OCI-LY7 (cell line): ENCODE measurements around the gene VMAC. TPM values are rescaled to one million over a fixed set of nuclear protein-coding genes. Genes with fewer than 3 reads are reported as not detected.

Source experiments
- BruUV-seq: library from RNA; stranded (reverse); fragments of 400-500 nt; replicated peaks from 2 replicates; lab custom pipeline; 2021; lab: Mats Ljungman, UMichigan
- CTCF ChIA-PET: fragments of 300-600 bp; sonication (Branson Sonifier 250); formaldehyde crosslinking; loops from one replicate; lab custom pipeline; 2022; ENCODE audit warnings: antibody characterized with exemption; ENCODE audit not compliant: unreplicated experiment; lab: Charles Lee
- POLR2A ChIA-PET: fragments of 300-600 bp; sonication (Branson Sonifier 250); formaldehyde crosslinking; loops from one replicate; lab custom pipeline; 2022; ENCODE audit warnings: antibody characterized with exemption; lab: Charles Lee
- DNase-seq: peaks from one replicate; pipeline ENCODE4 v3.0.0-alpha.2; 2015; ENCODE audit warnings: low spot score
- H2AFZ ChIP-seq: fragments of 200-600 bp; sonication (generic), shearing (Covaris generic); 2 replicates; pipeline ENCODE4 v1.6.1; 2014; ENCODE audit warnings: mild to moderate bottlenecking, antibody characterized with exemption, low read length, moderate library complexity
- H3K27ac ChIP-seq: fragments of 200-600 bp; sonication (generic); 2 replicates; pipeline ENCODE4 v1.5.1; 2014; ENCODE audit warnings: mixed run types, low read depth, mild to moderate bottlenecking, moderate library complexity, low read length, inconsistent platforms; ENCODE audit not compliant: poor library complexity, severe bottlenecking
- H3K36me3 ChIP-seq: fragments of 200-600 bp; sonication (generic); 2 replicates; pipeline ENCODE4 v1.6.1; 2014; ENCODE audit warnings: mild to moderate bottlenecking, antibody characterized with exemption, low read length, moderate library complexity, mixed read lengths; ENCODE audit not compliant: insufficient read depth
- H3K4me1 ChIP-seq: fragments of 200-600 bp; sonication (generic); 2 replicates; pipeline ENCODE4 v1.5.1; 2014; ENCODE audit warnings: mild to moderate bottlenecking, low read length; ENCODE audit not compliant: insufficient read depth, poor library complexity, severe bottlenecking
- H3K4me2 ChIP-seq: fragments of 200-600 bp; sonication (generic); 2 replicates; pipeline ENCODE4 v1.6.1; 2014; ENCODE audit warnings: mild to moderate bottlenecking, low read length
- H3K4me3 ChIP-seq: fragments of 200-600 bp; sonication (generic); 2 replicates; pipeline ENCODE4 v1.5.1; 2014; ENCODE audit warnings: mild to moderate bottlenecking, low read depth, low read length; ENCODE audit not compliant: poor library complexity, severe bottlenecking
- H3K79me2 ChIP-seq: fragments of 200-600 bp; sonication (generic); 2 replicates; pipeline ENCODE4 v1.6.1; 2016; ENCODE audit warnings: low read depth, mild to moderate bottlenecking, low read length, moderate library complexity, mixed read lengths; ENCODE audit not compliant: insufficient read depth
- H3K9me2 ChIP-seq: fragments of 200-600 bp; sonication (generic); 2 replicates; pipeline ENCODE4 v1.6.1; 2016; ENCODE audit warnings: mild to moderate bottlenecking, low read length, mixed read lengths; ENCODE audit not compliant: insufficient read depth
- H3K9me3 ChIP-seq: fragments of 200-600 bp; sonication (generic); 2 replicates; pipeline ENCODE4 v1.6.1; 2014; ENCODE audit warnings: mild to moderate bottlenecking, mixed run types, low read length, mixed read lengths
- H4K20me1 ChIP-seq: fragments of 200-600 bp; sonication (generic); 2 replicates; pipeline ENCODE4 v1.6.1; 2014; ENCODE audit warnings: mild to moderate bottlenecking, antibody characterized with exemption, low read length, moderate library complexity, mixed read lengths; ENCODE audit not compliant: insufficient read depth
- EZH2phosphoT487 ChIP-seq: fragments of 200-600 bp; sonication (generic); IDR thresholded peaks from 2 replicates; pipeline ENCODE4 v1.6.1; 2018; ENCODE audit warnings: low read depth, borderline replicate concordance, mild to moderate bottlenecking, mixed run types, antibody characterized with exemption, low read length, moderate library complexity, mixed read lengths
- intact Hi-C: fragments of 100-400 bp; cut with micrococcal nuclease; formaldehyde crosslinking; loops from one replicate; pipeline ENCODE4 v1.10.0; 2022; ENCODE audit not compliant: unreplicated experiment
- total RNA-seq, 2 experiments: library from RNA; depleted of rRNA in 1 of 2; stranded (reverse); fragments of >200 nt in 1 of 2; shearing (Covaris generic) in 1 of 2; gene quantifications; 2 replicates each; pipeline ENCODE4 v1.2.3, GENCODE V29; 2014 to 2022
- TF ChIP-seq, protein P1 (sequence below): fragments of 200-600 bp; sonication (generic); conservative IDR thresholded peaks from 2 replicates; pipeline ENCODE4 v1.5.1; 2014; ENCODE audit warnings: mild to moderate bottlenecking, antibody characterized with exemption, low read length, moderate library complexity, mixed read lengths

The VMAC gene
- total RNA-seq, 2 experiments from 2014 or later = 6.0 to 6.8 TPM

DNA sequence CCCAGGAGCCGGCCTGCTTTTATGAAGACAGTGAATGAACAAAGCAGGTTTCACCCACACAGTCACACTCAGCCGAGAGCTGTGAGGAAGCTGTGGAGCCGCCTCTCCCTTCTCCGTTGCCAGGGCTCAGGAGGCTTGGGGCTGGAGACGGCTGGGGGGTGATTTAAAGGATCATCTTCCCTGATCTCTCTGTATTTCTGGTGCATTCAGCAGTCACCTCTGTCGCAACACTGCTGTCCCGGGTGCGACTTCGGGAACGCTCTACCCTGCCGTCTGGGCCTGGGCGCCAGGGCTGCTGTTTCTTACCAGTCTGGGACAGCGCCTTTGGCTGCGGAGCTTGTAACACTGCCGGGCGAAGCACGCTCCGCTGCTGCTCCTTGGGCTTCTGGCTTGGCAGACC lies 27.5 kb downstream of the VMAC start:
- Histone ChIP-seq H2AFZ (no peak overlapping the region), H3K79me2 (no peaks in the 10 kb centered on the region), H4K20me1 (no peaks in the 10 kb centered on the region), H3K4me1 (peaks cover 14% of the 10 kb centered on the region), H3K9me3 (no peaks in the 10 kb centered on the region), H3K27ac (no peak overlapping the region), H3K9me2 (no peaks in the 10 kb centered on the region), H3K4me3 (no peak overlapping the region), H3K4me2 (no peak overlapping the region), H3K36me3 (peaks cover 91% of the 10 kb centered on the region)
- no peak for DNase-seq
- ChIA-PET POLR2A (no interaction called here), CTCF (no interaction called here)
- no TSS peak for BruUV-seq
- intact Hi-C loops = no loop called here
- no peak for TF ChIP-seq EZH2phosphoT487
- TF ChIP-seq, protein P1, sequence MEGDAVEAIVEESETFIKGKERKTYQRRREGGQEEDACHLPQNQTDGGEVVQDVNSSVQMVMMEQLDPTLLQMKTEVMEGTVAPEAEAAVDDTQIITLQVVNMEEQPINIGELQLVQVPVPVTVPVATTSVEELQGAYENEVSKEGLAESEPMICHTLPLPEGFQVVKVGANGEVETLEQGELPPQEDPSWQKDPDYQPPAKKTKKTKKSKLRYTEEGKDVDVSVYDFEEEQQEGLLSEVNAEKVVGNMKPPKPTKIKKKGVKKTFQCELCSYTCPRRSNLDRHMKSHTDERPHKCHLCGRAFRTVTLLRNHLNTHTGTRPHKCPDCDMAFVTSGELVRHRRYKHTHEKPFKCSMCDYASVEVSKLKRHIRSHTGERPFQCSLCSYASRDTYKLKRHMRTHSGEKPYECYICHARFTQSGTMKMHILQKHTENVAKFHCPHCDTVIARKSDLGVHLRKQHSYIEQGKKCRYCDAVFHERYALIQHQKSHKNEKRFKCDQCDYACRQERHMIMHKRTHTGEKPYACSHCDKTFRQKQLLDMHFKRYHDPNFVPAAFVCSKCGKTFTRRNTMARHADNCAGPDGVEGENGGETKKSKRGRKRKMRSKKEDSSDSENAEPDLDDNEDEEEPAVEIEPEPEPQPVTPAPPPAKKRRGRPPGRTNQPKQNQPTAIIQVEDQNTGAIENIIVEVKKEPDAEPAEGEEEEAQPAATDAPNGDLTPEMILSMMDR = no peak

DNA sequence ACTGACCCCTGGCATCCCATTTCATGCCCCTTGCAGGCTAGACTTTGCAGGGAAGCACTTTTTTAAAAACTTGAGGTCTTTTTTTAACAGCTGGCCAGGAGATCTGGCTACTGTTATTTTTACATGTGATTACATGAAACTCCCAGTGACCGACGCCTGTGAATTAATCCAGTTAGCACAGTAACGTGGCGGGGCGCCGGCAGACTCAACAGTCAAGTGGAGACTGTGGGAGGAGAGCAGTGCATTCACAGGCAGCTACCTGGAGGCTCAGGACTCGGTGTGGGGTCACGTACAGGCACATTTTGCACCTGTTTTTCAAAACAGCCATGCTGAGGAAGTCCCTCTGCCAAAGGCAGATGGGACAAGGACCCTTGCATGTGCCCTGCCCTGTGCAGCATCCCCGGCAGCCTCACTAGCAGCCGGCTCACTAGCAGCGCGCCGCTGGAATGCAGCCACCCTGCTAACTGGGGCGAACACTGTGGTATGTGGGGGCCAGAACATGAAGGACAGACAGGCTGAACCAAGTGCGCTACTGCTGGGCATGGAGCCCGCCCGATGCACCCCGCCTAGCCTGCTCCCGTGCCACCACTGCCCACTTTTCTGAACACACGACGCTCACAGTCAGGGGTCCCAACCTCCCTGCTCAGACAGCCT lies 28.1 kb downstream of the VMAC start:
- Histone ChIP-seq H3K36me3 (peaks cover 91% of the 10 kb centered on the region), H3K9me2 (no peaks in the 10 kb centered on the region), H3K79me2 (no peaks in the 10 kb centered on the region), H3K4me3 (no peak overlapping the region), H3K4me2 (no peak overlapping the region), H3K27ac (no peak overlapping the region), H3K9me3 (no peaks in the 10 kb centered on the region), H2AFZ (no peak overlapping the region), H4K20me1 (no peaks in the 10 kb centered on the region), H3K4me1 (peaks cover 8% of the 10 kb centered on the region)
- no TSS peak for BruUV-seq
- intact Hi-C loops = no loop called here
- ChIA-PET POLR2A (no interaction called here), CTCF (no interaction called here)
- no peak for DNase-seq
- TF ChIP-seq, protein P1 = no peak
- TF ChIP-seq EZH2phosphoT487 = no peak

DNA sequence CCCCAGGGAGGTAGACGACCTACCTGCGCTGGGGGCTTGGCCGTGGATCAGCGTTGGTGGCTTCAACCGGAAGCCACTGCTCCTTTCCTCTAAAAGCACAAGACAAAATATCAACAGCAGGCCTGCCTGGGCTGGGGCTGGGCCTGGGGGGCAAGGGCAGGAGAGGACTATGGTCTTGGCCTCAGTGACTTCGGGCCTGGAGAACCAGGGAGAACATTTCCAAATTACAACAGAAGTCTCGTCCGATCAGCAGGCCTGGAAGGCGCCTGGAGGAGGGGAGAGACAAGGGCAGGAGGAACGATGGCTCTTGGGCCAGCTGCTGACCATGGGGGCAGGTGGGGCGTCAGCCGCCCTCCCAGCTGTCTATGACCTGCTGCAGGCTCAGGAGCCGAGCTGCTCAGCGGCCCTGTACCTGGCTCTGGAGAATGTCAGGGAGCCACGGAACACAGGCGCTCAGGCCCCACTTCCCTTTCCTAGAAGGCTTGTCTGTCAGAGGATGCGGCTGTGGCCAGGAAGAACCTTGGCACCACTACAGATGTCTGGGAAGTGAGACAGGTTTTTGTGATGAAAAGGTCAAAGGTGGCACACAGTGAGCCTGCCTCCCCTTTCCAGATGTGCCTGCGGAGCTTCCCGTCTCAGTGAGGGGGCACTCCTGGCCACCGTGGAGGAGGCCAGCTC lies 28.9 kb downstream of the VMAC start:
- Histone ChIP-seq H3K27ac (no peak overlapping the region), H3K79me2 (no peaks in the 10 kb centered on the region), H3K4me2 (no peak overlapping the region), H3K4me1 (peaks cover under 1% of the 10 kb centered on the region), H3K9me3 (no peaks in the 10 kb centered on the region), H3K4me3 (no peak overlapping the region), H2AFZ (no peak overlapping the region), H4K20me1 (no peaks in the 10 kb centered on the region), H3K9me2 (no peaks in the 10 kb centered on the region), H3K36me3 (peaks cover 89% of the 10 kb centered on the region)
- BruUV-seq = no TSS peak
- DNase-seq = no peak
- no peak for TF ChIP-seq EZH2phosphoT487
- TF ChIP-seq, protein P1 = no peak
- intact Hi-C loops = no loop called here
- POLR2A ChIA-PET = no interaction called here
- CTCF ChIA-PET = no interaction called here
